ENCODE data around the gene GAB4. TPM values are rescaled to one million over a fixed set of nuclear protein-coding genes. Genes with fewer than 3 reads are reported as not detected.

Gene GAB4
- total and polyA plus RNA-seq, 4 donors, result not detected

DNA sequence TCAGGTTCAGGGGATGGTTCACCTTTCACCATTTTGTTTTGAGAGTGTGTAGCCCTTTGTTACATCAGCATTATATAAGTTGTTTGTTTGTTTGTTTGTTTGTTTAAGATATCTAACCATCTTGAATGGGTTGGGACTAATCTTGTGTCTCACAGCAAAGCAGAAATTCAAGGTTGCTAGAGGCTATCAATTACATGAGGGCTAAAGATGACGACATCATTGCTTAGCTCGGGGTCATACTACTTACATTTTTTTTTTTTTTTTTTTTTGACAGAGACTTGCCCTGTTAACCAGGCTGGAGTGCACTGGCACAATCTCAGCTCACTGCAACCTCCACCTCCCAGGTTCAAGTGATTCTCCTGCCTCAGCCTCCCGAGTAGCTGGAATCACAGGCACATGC lies 95.7 kb downstream of the GAB4 start:
- Histone ChIP-seq H3K27ac (ENCODE audit: low read depth in 1 of 2, low read length in 1 of 2) (no peak overlapping the region), H3K36me3 (ENCODE audit: control insufficient read depth in 4 of 4, insufficient read depth in 4 of 4, low read length in 4 of 4) (no peaks in the 10 kb centered on the region), H3K27me3 (ENCODE audit: control insufficient read depth in 3 of 3, insufficient read depth in 3 of 3, low read length in 2 of 3) (no peaks in the 10 kb centered on the region), H3K9me3 (ENCODE audit: control insufficient read depth in 4 of 4, insufficient read depth in 3 of 4, low read length in 3 of 4) (peaks cover 0 to 2% (median 0%) of the 10 kb centered on the region in 4 donors), H3K4me1 (ENCODE audit: control insufficient read depth in 5 of 5, insufficient read depth in 5 of 5, low read length in 5 of 5) (no peaks in the 10 kb centered on the region), H3K4me3 (no peak overlapping the region), H3K9ac (ENCODE audit: insufficient read depth in 1 of 2, low read length in 2 of 2) (no peak overlapping the region)
- DNase-seq, result no peak
- WGBS, 2 donors, result 63 to 74% methylated on average over 3 of the region's 3 CpGs
- ATAC-seq (ENCODE audit: insufficient read depth, low FRiP score), result no peak
- TF ChIP-seq, protein P1, sequence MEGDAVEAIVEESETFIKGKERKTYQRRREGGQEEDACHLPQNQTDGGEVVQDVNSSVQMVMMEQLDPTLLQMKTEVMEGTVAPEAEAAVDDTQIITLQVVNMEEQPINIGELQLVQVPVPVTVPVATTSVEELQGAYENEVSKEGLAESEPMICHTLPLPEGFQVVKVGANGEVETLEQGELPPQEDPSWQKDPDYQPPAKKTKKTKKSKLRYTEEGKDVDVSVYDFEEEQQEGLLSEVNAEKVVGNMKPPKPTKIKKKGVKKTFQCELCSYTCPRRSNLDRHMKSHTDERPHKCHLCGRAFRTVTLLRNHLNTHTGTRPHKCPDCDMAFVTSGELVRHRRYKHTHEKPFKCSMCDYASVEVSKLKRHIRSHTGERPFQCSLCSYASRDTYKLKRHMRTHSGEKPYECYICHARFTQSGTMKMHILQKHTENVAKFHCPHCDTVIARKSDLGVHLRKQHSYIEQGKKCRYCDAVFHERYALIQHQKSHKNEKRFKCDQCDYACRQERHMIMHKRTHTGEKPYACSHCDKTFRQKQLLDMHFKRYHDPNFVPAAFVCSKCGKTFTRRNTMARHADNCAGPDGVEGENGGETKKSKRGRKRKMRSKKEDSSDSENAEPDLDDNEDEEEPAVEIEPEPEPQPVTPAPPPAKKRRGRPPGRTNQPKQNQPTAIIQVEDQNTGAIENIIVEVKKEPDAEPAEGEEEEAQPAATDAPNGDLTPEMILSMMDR (IDR thresholded peaks at IDR 0.05; ENCODE audit: control extremely low read depth, extremely low read depth), result no peak

Other genes starting within 250 kb of the GAB4 start
- not detected for gene XKR3, start 182.8 kb downstream of the GAB4 start, total RNA-seq
- gene XKR3, start 182.8 kb downstream of the GAB4 start, polyA plus RNA-seq, result under 1 TPM in 1 of 2 donors, not detected in 1; 0.07 TPM
- 10 to 100 TPM; 11.5 to 45.1 TPM for gene IL17RA, start 76.8 kb upstream of the GAB4 start, total RNA-seq
- gene IL17RA, start 76.8 kb upstream of the GAB4 start, polyA plus RNA-seq, result 10 to 100 TPM in 1 of 2 donors, 1 to 10 TPM in 1; 9.0 to 33.7 TPM
- gene TMEM121B, start 113.1 kb upstream of the GAB4 start, total RNA-seq, result under 1 TPM; 0.46 to 0.67 TPM
- gene TMEM121B, start 113.1 kb upstream of the GAB4 start, polyA plus RNA-seq, result 1 to 10 TPM in 1 of 2 donors, under 1 TPM in 1; 0.26 to 1.4 TPM
- gene HDHD5, start 151.1 kb upstream of the GAB4 start, total RNA-seq, result 10 to 100 TPM; 16.7 to 35.8 TPM
- 10 to 100 TPM; 19.8 to 49.2 TPM for gene HDHD5, start 151.1 kb upstream of the GAB4 start, polyA plus RNA-seq
- 10 to 100 TPM; 26.1 to 40.5 TPM for gene ADA2, start 211.2 kb upstream of the GAB4 start, total RNA-seq
- 10 to 100 TPM; 34.1 to 42.9 TPM for gene ADA2, start 211.2 kb upstream of the GAB4 start, polyA plus RNA-seq

Data from lung (tissue), 12 donors.